Colonic mucosa (tissue), 4 donors: Measurements from ENCODE around the gene TRIM10. TPM values are rescaled to one million over a fixed set of nuclear protein-coding genes. Genes with fewer than 3 reads are reported as not detected.

Experiments
- DNase-seq: peaks from one replicate; pipeline ENCODE4 v3.0.0-alpha.2; 2020
- H3K27ac ChIP-seq: fragments of 200-600 bp; one replicate; pipeline ENCODE4 v1.8.0; 2021
- H3K27me3 ChIP-seq: fragments of 200-600 bp; one replicate; pipeline ENCODE4 v1.8.0; 2021
- H3K36me3 ChIP-seq: fragments of 200-600 bp; one replicate; pipeline ENCODE4 v1.8.0; 2021
- H3K4me1 ChIP-seq: fragments of 200-600 bp; one replicate; pipeline ENCODE4 v1.8.0; 2021; ENCODE audit warnings: mild to moderate bottlenecking
- H3K4me3 ChIP-seq: fragments of 200-600 bp; one replicate; pipeline ENCODE4 v1.8.0; 2021
- H3K9ac ChIP-seq, 2 donors: one replicate each; pipeline ENCODE4 v1.7.0; 2013; ENCODE audit warnings: control low read depth in 2 of 2, low read depth in 2 of 2, low read length in 2 of 2
- H3K9me3 ChIP-seq: fragments of 200-600 bp; one replicate; pipeline ENCODE4 v1.8.0; 2021
- intact Hi-C: fragments of 100-400 bp; cut with DNase I; formaldehyde crosslinking; loops from one replicate; pipeline ENCODE4 v1.14.1; 2022
- total RNA-seq, 2 donors: library from RNA; stranded (reverse); fragmentation: NEBNext Ultra II Directional in 1 of 2; extraction: Animal tissue kit (Norgen Biotek cat#: 25700) in 1 of 2; gene quantifications; one replicate each; pipeline ENCODE4 v1.2.1, GENCODE V29; 2021
- TF ChIP-seq, protein P1 (sequence below): fragments of 200-600 bp; IDR thresholded peaks from one replicate; pipeline ENCODE4 v1.8.0; 2022; ENCODE audit warnings: antibody characterized with exemption, mild to moderate bottlenecking
- donor health status: healthy.
- donor health status: DM: no; HTN: no; CAD: no.
- donor health status: DM: no; HTN: no; CAD: no.

TRIM10 gene
- total RNA-seq, 2 donors from 2014 or later = 3.8 to 3.9 TPM

DNA sequence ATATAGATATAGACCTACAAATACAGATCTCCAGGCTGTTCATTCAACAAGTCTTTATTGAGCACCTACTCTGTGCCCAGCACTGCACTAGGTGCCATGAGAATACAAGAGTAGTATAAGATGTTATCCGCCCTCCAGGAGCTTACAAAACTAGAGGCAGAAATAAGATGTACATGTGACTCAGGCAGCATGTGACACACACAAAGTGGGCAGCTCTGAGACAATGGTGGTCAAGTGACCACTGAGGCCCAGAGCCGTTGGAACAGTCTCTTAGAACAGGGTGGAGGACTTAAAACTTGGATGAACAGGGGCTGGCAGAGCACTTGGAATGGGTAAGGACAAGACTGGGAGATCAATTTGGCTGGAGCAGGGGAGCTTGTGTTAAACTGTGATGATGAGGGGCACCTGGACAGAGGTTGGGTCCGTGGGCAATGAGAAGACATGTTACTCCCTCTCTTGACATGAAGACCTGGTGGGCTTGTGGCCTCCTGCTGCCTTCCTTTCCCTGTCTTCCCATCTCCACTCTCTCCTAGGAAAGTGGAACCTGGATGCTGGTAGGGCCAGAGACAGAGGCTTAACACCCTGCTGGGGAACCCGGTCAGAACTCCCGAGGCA, 23.5 kb upstream of the TRIM10 start:
- Histone ChIP-seq H3K9me3 (no peaks in the 10 kb centered on the region), H3K4me3 (no peak overlapping the region), H3K27me3 (no peaks in the 10 kb centered on the region), H3K27ac (no peak overlapping the region), H3K36me3 (no peaks in the 10 kb centered on the region), H3K9ac (no peak overlapping the region), H3K4me1 (no peaks in the 10 kb centered on the region)
- TF ChIP-seq, protein P1, sequence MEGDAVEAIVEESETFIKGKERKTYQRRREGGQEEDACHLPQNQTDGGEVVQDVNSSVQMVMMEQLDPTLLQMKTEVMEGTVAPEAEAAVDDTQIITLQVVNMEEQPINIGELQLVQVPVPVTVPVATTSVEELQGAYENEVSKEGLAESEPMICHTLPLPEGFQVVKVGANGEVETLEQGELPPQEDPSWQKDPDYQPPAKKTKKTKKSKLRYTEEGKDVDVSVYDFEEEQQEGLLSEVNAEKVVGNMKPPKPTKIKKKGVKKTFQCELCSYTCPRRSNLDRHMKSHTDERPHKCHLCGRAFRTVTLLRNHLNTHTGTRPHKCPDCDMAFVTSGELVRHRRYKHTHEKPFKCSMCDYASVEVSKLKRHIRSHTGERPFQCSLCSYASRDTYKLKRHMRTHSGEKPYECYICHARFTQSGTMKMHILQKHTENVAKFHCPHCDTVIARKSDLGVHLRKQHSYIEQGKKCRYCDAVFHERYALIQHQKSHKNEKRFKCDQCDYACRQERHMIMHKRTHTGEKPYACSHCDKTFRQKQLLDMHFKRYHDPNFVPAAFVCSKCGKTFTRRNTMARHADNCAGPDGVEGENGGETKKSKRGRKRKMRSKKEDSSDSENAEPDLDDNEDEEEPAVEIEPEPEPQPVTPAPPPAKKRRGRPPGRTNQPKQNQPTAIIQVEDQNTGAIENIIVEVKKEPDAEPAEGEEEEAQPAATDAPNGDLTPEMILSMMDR = no peak
- intact Hi-C loops = no loop called here
- DNase-seq = no peak

DNA sequence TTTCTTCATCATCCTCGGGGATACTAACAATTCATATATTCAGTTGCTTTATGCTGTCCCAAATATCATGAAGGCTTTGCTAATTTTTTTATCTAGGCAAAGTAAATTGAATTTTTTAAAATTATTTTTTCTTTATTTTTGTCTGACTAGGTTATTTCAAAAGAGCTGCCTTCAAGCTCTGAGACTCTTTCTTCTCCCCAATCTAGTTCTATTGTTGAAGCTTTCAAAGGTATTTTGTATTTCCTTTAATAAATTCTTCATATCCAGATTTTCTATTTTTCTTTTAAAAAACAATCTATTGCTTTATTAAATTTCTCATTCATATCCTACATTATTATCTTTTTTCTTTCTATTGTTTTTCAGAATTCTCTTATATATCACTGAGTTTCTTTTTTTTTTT, 19.1 kb upstream of the TRIM10 start:
- TF ChIP-seq, protein P1 = no peak
- DNase-seq = no peak
- H3K4me1 ChIP-seq = no peaks in the 10 kb centered on the region
- no peak overlapping the region for H3K9ac ChIP-seq
- H3K27ac ChIP-seq = no peak overlapping the region
- H3K36me3 ChIP-seq = no peaks in the 10 kb centered on the region
- no peak overlapping the region for H3K4me3 ChIP-seq
- intact Hi-C loops = no loop called here
- no peaks in the 10 kb centered on the region for H3K9me3 ChIP-seq
- no peaks in the 10 kb centered on the region for H3K27me3 ChIP-seq

DNA sequence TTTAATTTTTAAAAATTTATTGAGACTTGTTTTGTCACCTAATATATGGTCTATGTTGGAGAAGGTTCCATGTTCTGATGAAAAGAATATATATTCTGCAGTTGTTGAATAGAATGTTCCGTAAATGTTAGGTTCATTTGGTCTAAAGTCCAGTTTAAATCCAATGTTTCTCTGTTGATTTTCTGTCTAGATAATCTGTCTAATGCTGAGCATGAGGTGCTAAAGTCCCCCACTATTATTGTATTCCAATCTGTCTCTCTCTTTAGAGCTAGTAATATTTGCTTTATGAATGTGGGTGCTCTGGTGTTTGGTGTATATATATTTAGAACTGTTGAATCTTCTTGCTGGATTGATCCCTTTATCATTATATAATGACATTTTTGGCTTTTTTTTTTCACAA, 17.8 kb upstream of the TRIM10 start:
- intact Hi-C loops = no loop called here
- no peaks in the 10 kb centered on the region for H3K36me3 ChIP-seq
- H3K27ac ChIP-seq = no peak overlapping the region
- no peaks in the 10 kb centered on the region for H3K9me3 ChIP-seq
- DNase-seq = no peak
- H3K9ac ChIP-seq = no peak overlapping the region
- TF ChIP-seq, protein P1 = no peak
- no peaks in the 10 kb centered on the region for H3K4me1 ChIP-seq
- no peak overlapping the region for H3K4me3 ChIP-seq
- no peaks in the 10 kb centered on the region for H3K27me3 ChIP-seq

DNA sequence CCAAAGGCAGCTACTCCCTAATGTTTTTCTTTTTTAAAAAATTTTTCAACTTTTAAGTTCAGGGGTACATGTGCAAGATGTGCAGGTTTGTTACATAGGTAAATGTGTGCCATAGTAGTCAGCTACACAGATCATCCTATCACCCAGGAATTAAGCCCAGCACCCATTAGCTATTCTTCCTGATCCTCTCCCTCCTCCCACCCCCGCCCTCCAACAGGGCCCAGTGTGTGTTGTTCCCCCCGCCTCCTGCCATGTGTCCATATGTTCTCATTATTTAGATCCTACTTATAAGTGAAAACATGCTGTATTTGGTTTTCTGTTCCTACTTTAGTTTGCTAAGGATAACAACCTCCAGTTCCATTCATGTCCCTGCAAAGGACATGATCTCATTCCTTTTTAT, 14.8 kb upstream of the TRIM10 start:
- intact Hi-C loops = no loop called here
- H3K4me3 ChIP-seq = no peak overlapping the region
- peaks cover 5% of the 10 kb centered on the region for H3K27me3 ChIP-seq
- no peak overlapping the region for H3K27ac ChIP-seq
- no peak for DNase-seq
- H3K9me3 ChIP-seq = no peaks in the 10 kb centered on the region
- TF ChIP-seq, protein P1 = no peak
- H3K36me3 ChIP-seq = no peaks in the 10 kb centered on the region
- no peak overlapping the region for H3K9ac ChIP-seq
- H3K4me1 ChIP-seq = peaks cover 4% of the 10 kb centered on the region

DNA sequence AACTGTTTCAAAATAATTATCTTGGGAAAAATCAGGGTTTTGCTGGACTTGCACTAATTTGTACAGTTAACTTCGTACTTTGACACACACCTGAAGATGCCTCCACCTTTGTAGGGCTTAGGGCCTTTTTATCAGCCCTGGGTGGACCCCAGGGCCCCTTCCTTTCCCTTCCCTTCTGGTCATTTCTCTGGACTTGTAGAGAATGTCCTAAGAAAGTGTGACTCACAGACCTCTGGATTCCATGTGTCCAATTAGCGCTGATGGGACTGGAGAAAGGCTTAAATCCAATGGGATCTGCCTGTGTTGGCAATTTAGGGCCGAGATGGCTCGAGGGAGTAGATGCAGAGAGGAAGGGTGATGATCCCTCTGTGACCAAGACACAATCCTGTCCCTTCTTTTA, 11.7 kb upstream of the TRIM10 start:
- Histone ChIP-seq H3K27ac (no peak overlapping the region), H3K36me3 (no peaks in the 10 kb centered on the region), H3K27me3 (peaks cover 5% of the 10 kb centered on the region), H3K4me1 (peaks cover 4% of the 10 kb centered on the region), H3K4me3 (no peak overlapping the region), H3K9ac (no peak overlapping the region), H3K9me3 (no peaks in the 10 kb centered on the region)
- TF ChIP-seq, protein P1 = no peak
- intact Hi-C loops = loop anchor here (5.0 kb wide), 1 partner anchor 35 kb away; the partner anchor contains the start of gene TRIM40
- no peak for DNase-seq
